Ramos (cell line): ENCODE results near the gene CDH8.

Source experiments
- in situ Hi-C: fragments of 300-500 bp; cut with MboI; formaldehyde crosslinking; loops from one replicate; pipeline ENCODE4 v1.14.3; 2022; ENCODE audit warnings: low sequenced_read_pairs; ENCODE audit not compliant: unreplicated experiment

The CDH8 gene

DNA sequence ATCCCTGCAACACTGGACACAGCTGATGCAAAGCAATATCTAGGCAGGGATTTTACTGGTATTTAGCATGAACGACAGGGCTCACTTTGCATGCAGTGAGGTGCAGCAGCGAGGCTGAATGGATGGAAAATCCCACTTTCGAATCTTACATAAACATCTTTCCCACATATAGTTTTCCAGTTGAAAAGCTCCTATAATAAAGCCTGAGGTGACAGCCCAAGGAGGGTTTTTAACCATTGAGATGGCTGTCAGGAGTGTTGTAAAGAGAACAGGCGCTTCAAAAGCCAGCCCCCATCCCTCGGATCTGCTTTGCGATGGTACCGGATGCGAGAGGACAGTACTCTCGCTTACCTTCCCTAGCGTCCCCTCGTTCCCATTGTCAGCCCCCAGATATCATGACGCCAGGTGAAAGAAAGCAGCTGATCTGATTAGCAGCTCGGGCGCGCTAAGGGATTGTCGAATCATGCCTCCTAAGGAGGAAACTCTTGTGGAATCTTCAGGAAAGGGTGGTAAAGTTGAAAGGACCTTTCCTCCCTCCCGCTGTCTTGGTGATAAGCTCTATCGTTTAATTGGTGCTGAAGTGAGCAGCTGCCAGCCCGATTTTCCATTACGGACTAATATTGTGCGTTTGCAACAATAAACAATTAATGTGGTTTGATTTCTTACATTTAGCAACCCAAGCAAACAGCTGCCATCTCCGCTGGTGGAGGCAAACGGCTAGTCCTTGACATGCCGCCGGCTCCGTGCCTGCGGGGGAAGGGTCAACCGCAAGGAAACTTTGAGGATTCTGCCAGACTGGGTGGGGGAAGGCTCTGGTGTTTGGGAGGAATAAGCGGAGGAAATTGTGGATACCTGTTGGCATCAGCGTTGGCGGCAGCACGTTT lies 1.8 kb downstream of the CDH8 start:
- in situ Hi-C loops = no loop called here

DNA sequence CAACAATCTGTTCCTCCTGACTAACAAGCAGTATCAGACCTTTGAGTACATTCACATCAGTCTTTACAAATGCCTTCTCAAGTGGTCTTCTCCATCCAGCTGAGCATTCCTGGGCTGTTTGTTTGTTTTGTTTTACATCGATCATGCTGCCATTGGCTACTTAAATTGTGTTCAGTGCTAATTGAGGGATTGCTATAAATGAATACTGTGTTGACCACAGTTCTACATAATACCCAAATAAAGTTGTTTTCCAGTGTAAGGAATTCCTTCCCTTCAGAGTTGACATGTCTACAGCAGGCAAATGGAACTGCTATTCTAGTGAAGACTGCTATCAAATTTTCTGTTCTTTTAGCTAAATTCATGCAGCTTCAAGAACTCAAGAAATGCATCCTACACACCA lies 3.2 kb downstream of the CDH8 start:
- in situ Hi-C loops = no loop called here

DNA sequence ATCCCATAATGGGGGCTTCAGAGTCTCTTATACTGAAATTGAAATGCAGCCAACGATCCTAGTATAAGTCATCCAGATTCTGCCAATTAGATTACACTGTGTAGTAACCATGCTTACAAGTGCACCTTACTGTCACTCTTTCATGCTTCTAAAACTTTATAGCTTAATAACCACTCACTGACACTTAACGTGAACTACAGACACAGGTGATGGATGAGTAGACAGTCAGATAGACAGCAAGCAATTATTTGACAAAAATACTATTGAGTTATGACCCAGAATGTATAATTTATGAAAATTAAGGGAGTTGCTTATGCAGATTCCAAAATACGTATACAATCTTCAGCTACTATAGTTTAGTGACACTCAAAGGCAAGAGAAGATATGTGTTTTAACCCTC lies 6.3 kb downstream of the CDH8 start:
- in situ Hi-C loops = no loop called here

DNA sequence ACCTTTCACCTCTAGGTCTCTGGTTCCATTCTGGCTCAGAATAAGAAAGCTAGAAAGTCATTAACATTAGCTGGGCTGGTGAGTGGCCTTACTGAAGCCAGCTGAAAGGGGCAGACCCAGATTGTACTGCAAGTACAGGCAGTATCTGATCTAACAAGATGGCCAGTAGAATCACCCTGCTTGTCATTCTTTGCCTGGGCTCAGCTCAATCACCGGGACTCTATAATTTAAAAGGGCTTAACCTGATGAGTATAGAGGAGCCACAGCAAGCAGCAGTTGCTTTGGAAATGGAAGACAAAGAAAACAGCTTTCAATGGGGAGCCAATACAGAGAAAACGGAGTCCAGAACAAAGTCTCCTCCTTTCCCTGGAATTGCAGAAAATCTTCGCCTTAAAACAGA lies 13.6 kb downstream of the CDH8 start:
- in situ Hi-C loops = no loop called here

DNA sequence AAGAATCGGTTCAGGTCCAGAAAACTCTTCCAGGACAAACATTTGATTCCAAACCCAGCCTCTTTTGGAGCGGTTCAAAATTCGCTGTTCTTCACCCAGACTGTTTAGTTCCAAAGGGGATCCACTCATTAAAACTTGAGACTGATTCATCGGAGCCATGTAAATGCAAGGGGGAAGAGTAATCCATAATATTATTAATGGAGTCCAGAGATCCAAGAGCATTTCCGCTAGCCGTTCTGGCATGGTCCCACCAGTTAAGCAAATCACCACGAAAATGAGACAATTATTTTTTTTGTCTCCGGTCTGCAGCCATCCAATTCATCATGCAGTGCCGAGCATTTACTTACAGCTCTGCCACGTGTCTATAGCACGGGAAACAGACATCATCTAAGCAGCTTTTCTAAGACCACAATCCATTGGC lies 15.1 kb downstream of the CDH8 start:
- in situ Hi-C loops = no loop called here

DNA sequence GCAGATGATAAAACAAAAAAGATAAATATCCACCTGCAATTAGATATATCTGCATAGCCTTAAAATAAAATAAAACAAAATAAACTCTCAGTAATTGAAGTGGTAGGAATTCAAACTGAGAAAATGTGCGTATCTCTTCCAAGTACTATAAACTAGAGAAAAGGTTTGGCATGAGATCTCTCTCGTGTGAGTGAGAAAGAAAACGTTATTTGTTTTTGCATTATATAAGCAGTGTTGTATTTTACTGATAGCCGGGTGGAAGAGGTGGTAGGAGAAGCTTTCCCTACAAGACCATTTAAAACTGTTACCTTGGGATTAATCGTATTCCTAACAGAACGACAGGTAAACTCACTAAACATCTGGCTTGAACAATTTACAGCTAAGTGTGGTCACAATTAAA lies 15.6 kb downstream of the CDH8 start:
- in situ Hi-C loops = no loop called here

DNA sequence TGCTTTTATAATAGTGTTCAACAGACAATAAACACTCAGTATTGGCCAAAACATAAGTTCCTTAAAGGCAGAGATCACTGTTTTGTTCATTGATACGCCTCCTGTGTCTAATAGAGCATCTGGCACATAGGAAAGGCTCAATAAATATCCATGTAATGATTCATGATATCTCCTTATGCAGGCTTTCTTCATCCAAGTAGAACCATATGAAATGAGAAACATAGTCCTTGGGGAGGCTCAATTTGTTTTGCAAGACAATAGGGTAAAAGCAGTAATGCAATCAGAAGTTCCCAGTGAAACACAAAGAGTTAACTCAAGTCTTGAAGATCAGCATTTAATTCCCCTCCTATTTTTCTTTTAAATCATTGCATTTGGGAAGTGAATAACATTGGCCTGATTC lies 16.4 kb downstream of the CDH8 start:
- in situ Hi-C loops = no loop called here

DNA sequence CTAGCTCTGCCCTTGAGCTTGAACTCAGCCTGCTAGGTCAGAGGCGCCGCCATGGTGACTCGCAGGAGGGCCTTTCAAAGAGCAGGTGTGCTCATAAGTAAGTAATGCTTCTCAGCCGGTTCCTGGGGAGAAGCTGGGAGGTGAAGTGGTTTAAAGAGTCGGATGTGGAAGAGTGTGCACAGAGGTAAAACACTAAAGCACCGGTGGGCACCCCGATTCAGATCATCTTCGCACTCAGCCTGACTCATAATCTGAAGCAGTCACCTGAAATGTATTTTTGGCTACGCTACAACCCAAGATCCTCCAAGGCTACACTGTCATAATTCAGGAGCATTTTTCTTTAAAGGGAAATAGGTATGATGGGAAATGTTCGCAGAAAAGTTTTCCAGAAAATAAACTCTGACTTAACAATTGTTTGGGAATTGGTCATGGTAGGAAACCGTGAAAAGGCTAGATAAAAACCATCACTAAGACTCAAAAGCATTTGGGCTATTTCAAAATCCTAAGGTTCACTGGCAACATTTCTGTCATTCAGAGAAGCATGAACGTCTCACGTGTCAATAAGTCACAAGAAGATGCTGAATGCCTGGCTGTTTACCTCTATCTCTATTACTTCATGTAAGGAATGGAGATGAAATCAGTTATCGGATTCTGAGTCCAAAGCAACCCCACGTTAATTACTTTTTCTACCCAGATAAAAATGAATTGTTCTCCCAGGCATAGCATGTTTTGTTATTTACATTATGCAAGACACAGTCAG lies 17.8 kb downstream of the CDH8 start:
- in situ Hi-C loops = no loop called here

DNA sequence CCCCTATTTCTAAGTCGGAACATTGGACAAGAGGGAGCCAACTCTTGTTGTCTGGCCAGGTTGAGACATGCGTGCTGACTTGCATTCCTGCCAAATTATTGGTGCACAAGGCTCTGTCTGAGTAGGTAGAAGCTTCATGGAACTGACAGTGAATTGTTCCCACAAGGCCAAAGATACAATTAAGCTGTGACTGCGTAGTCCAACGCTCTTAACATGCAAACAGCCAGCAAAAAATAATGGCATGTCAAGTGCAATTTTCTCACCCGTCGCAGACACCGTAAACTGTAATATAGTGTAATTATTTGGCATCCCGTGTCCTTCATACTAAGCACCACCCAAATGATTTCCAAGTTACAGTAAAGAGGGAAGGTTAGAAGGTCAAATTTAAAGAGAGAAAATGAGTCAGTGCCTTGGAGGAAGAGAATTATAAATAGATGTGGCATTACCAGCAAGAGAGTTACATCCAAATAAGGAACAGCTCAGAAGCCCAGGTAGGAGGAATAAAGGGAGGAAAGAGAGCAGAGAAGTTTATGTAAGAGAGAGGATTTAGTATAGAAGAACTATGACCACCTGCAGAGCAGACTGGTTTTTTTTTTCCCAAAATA lies 21.8 kb downstream of the CDH8 start:
- in situ Hi-C loops = no loop called here

DNA sequence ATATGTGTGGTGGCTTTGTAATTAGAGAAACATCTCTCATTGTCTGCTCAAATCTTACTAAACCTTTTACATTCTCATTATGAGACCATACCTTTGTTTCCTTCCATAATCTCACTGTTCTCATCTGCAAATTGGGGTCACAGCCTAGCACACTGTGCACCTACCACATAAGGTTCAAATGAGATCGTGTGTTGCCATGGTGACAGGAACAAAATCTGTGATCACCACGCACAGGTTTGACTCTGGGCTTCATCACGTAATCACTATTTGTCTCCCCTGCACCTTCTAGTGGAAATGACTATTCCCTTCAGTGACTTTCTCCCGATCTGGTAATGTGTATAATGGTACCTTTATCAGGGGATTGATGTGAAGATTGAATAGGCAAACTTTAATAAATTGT lies 26.1 kb downstream of the CDH8 start:
- in situ Hi-C loops = no loop called here

DNA sequence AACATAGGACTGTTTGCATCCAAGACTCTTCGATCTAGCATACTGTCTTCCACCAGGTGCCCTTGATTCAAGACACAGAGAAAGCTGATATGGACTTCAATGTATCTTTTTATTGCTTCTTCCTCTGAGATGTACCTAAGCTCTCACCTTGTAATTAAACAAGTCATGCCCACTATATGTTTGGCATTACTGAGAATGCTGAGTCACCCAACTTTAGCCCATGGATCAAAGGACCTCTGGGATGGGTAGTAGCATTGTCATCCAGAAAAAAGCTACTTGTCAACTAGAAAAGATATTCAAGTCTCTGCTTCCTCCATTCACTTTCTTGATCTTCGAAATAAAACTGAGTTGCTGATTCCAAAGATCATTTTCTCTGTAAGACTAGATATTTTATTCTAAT lies 37.8 kb downstream of the CDH8 start:
- in situ Hi-C loops = no loop called here

DNA sequence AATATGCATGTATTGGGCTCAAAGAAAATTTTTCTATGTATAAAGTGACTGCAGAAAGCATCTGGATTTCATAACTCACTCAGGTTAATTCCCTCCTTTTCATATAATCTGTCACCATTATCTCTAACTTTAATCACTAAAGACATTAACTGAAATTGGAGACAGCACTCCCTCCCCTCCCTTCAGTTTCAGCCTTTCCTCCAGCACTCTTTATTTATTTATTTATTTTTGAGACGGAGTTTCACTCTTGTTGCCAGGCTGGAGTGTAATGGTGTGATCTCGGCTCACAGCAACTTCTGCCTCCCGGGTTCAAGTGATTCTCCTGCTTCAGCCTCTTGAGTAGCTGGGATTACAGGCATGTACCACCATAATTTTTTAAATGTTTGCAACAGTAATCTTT lies 43.1 kb downstream of the CDH8 start:
- in situ Hi-C loops = no loop called here

DNA sequence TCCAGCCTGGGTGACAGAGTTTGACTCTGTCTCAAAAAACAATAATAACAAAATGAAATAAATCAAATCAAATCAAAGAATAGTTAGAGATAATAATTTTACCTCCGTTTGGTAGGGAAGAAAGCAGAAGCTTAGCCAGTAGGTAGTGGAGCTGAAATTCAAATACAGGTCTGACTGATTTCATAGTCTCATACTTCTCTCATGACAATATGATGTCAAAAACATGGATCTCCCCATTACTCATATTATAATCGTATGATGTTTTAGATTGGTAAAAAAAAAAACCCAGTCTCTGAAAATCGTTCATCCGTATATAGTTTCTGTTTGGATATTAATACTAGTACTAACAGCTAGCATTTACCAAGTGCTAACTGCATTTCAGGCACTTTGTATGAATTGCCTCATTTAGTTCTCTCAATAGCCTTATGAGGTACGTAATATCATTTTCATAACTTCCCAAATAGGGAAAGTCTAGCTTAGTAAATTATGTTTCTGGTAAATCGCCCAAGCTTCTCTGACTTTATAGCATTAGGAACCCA lies 48.7 kb downstream of the CDH8 start:
- in situ Hi-C loops = no loop called here

DNA sequence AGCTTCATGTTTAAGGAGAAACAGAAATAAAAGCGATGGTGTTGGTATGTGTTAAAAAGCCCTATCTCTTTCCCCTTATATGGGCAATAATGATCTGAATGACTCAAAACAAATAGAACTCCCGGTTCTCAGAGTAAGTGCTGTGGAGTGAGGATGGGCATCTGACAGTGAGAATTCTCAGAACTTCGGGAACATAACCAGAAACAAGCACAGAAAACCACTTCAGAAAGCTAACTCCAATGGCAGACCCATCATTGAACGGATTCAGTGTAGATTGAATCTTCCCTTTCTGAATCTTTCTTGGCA lies 67.2 kb downstream of the CDH8 start:
- in situ Hi-C loops = no loop called here

DNA sequence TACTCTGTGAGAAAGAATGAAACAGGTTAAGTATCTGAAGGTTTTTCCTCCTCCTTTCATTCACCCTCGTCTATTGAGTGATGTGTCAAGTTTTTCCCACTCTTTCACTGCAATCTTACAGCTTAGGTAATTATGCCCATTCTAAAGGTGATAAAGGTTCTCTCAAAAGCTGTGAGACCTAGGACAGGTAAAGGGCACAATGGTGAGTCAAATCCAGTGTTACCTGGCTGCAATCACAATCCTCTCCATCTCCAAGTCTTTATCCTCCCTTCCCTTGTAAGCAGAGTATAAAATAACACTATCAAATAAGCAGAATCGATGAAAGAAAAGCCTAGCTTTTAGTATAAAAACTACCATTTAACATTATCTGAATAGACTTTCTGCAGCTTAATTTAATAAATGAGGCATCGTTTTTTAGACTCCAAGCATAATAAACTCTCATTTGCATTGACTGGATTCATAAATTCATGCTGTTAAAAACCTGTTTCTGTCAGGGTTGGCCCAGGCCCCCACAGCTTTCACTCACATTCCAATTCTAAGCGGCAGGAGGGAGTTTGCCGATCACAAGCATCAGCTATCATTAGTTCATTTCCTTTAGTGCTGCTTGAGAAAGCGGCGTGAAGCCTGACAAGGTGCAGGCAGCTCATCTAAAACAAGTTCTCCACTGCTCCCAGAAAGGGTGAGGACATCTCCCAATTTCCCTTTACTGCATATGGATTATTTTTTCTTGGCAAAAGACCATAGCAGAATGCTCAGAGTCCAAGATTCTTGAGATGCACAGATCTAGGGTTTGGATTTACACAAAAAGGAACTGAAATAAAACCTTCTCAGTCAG lies 67.8 kb downstream of the CDH8 start:
- in situ Hi-C loops = no loop called here

DNA sequence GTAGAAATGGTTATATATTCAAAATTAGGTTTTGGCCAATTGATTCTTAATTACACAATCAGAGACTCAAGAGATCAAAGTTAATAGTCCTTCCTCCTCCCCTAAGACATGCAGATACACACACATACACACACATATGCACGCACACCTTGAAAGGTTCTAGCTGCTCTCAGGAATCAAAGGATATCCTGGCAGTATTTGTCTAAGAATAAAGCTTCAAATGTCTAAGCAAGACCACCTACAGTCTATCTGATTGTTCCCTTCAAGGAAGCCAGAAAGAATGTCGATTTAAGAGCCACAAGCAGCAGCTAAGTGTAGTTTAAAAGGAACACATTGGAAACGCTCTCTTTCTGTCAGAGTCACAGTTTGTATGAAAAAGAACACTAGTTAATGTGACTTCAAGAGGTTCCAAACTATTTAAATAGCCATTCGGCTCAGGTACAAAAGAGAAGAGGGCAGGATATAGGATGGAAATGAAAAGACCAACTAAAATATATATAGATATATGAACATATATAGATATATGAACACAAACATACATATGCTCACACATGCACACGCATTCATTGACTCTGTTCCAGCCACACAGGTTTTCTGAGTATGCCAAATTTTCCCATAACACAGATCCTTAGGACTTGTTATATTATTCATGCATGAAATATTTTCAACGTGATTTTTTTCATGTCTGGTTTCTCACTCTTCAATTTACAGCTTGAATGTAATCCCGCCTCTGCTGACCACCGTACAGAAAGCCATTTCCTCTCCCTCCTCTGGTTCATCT lies 79.0 kb downstream of the CDH8 start:
- in situ Hi-C loops = no loop called here

DNA sequence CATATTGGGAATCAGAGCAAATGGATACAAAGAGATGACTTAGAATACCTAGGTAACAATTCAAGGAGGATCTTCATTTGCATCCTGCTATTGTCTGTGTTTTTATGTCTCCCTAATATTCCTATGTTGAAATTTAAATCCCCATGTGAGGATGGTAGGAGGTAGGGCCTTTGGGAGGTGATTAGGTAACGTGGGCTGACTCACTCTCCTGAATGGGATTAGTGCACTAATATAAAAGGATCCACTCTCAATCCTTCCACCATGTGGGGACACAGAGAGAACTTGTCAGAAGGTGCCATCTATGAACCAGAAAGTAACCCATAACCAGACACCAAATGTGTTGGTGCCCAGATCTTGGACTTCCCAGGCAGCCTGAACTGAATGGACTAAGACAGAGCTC lies 83.4 kb downstream of the CDH8 start:
- in situ Hi-C loops = no loop called here

DNA sequence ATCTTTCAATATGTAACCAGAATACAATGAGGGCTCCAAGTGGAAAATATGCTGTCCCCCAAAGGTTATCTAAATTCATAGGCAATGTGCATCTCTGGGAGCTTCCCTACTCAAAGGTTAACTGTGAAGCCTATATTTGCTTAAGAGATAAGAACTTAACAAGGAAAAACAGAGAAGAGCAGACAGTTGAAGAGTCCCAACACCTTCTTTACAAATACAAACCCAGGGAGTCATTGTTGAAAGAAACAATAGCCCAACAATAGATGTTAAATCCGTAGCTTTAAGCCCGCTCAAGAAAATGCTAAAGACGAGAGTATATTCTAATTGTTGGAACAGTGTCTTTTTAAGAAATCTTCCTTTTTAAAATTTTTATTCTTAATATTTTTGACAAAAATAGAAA lies 87.8 kb downstream of the CDH8 start:
- in situ Hi-C loops = no loop called here

DNA sequence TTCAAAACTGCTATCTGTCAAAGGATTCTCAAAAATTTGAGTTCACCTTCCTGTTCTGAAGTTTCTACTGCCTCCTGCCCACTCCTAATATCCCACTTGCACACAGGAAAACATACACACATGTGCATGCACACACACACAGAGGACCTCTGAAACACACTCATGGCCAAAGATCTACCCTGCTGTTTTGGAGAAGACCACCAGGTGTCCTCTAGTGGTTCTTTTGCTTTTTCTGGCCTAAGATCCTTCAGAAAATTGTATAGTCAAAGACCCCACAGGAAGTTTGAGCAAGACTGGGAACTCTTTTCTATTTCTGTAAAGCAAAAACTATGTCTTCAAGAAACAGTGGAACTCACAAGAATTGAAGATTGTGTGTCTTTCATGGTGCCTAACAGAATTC lies 90.2 kb downstream of the CDH8 start:
- in situ Hi-C loops = no loop called here

DNA sequence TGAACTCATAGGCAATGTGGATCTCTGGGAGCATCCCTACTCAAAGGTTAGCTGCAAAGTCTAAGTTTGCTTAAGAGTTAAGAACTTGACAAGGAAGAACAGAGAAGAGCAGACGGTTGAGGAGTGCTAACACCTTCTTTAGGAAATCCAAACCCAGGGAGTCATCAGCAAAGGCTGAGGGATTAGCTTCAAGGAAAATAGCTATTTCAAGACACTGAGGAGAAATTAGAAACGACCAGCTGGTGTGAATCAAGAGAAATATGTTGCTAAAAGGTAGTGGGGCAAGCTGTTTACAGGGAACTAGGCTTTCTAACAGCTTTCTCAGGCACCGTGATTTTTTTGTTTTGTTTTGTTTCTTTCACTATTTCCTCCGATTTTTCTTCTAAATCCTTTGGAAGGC lies 90.7 kb downstream of the CDH8 start:
- in situ Hi-C loops = no loop called here
